Stimulated activated CD4-positive, alpha-beta T cell treated with anti-CD3 and anti-CD28 coated beads, Interleukin-15, amount 100 ng/mL, for 48 hours (primary cell): Measurements from ENCODE around the gene EIF1B.
A peak's percentile ranks its signal among the peaks of the same experiment; 100 is the strongest.

ENCODE experiments used
- DNase-seq, 2 donors: peaks; one replicate each; pipeline ENCODE4 v3.0.0-alpha.2; 2020; ENCODE audit warnings: low read depth in 2 of 2

The EIF1B gene

GRCh38 chr3:40308725-40309417, 636 bp upstream of the EIF1B start:
- DNase-seq: no peak

- DNase-seq: peak in 1 of 2 donors; percentile 13
These were observed 603 bp downstream of the EIF1B start for GRCh38 chr3:40309925-40310695.

GRCh38 chr3:40310705-40311104, 1.2 kb downstream of the EIF1B start:
- DNase-seq: no peak

GRCh38 chr3:40312661-40313226, 3.2 kb downstream of the EIF1B start:
- DNase-seq: no peak

- DNase-seq: no peak
These were observed 4.7 kb downstream of the EIF1B start for GRCh38 chr3:40313975-40314860.

GRCh38 chr3:40317061-40317855, 7.8 kb downstream of the EIF1B start:
- DNase-seq: peak in 1 of 2 donors; percentile 16

GRCh38 chr3:40321818-40322217, 12.3 kb downstream of the EIF1B start:
- DNase-seq: no peak

GRCh38 chr3:40323946-40324345, 14.4 kb downstream of the EIF1B start:
- DNase-seq: no peak

- no peak for DNase-seq
These were observed 15.1 kb downstream of the EIF1B start for GRCh38 chr3:40324621-40325020.

GRCh38 chr3:40325465-40325864, 16.0 kb downstream of the EIF1B start:
- no peak for DNase-seq

GRCh38 chr3:40328374-40328773, 18.9 kb downstream of the EIF1B start:
- no peak for DNase-seq

GRCh38 chr3:40329071-40329470, 19.6 kb downstream of the EIF1B start:
- no peak for DNase-seq

GRCh38 chr3:40332684-40333083, 23.2 kb downstream of the EIF1B start:
- no peak for DNase-seq

- no peak for DNase-seq
These were observed 23.9 kb downstream of the EIF1B start for GRCh38 chr3:40333416-40333815.

- DNase-seq: no peak
These were observed 24.3 kb downstream of the EIF1B start for GRCh38 chr3:40333852-40334251.

GRCh38 chr3:40336101-40336500, 26.6 kb downstream of the EIF1B start:
- no peak for DNase-seq

GRCh38 chr3:40336511-40337135, 27.1 kb downstream of the EIF1B start:
- no peak for DNase-seq

GRCh38 chr3:40337136-40338108, 27.9 kb downstream of the EIF1B start:
- peak in 1 of 2 donors; percentile 4 for DNase-seq

- no peak for DNase-seq
These were observed 30.4 kb downstream of the EIF1B start for GRCh38 chr3:40339871-40340270.
